ENCODE results near the gene STK11IP. TPM values are rescaled to one million over a fixed set of nuclear protein-coding genes. Genes with fewer than 3 reads are reported as not detected.

Gene STK11IP
- total RNA-seq, 2 donors from 2014 or later = 20.0 to 25.3 TPM

GRCh38 chr2:219656526-219656925 lies 58.9 kb downstream of the STK11IP start:
- no peaks in the 10 kb centered on the region for H3K36me3 ChIP-seq
- H3K9me3 ChIP-seq = no peaks in the 10 kb centered on the region
- TF ChIP-seq CTCF (IDR thresholded peaks at IDR 0.05) = no peak
- H3K4me1 ChIP-seq (ENCODE audit: control insufficient read depth in 1 of 2, low read depth in 2 of 2) = peaks cover 0 to 10% of the 10 kb centered on the region in 2 donors
- ATAC-seq (ENCODE audit: insufficient number of reproducible peaks, low FRiP score, low read depth) = no peak
- H3K4me3 ChIP-seq = no peak overlapping the region
- no peak for DNase-seq (ENCODE audit: low spot score)
- H3K27ac ChIP-seq = no peak overlapping the region
- H3K27me3 ChIP-seq (replicated peaks; ENCODE audit: insufficient read depth) = no peaks in the 10 kb centered on the region

- TF ChIP-seq CTCF (IDR thresholded peaks at IDR 0.05) = no peak
- Histone ChIP-seq H3K9me3 (no peaks in the 10 kb centered on the region), H3K27me3 (replicated peaks; ENCODE audit: insufficient read depth) (no peaks in the 10 kb centered on the region), H3K4me1 (ENCODE audit: control insufficient read depth in 1 of 2, low read depth in 2 of 2) (peaks cover 0 to 10% of the 10 kb centered on the region in 2 donors), H3K27ac (peak overlapping the region; percentile 41 to 66), H3K4me3 (peak overlapping the region; percentile 4), H3K36me3 (no peaks in the 10 kb centered on the region)
- ATAC-seq (ENCODE audit: insufficient number of reproducible peaks, low FRiP score, low read depth) = no peak
- no peak for DNase-seq (ENCODE audit: low spot score)
Observed at GRCh38 chr2:219658196-219658846, 60.7 kb downstream of the STK11IP start.

- DNase-seq (ENCODE audit: low spot score) (no peak), ATAC-seq (ENCODE audit: insufficient number of reproducible peaks, low FRiP score, low read depth) (no peak)
- TF ChIP-seq CTCF (IDR thresholded peaks at IDR 0.05) = no peak
- peaks cover 0 to 10% of the 10 kb centered on the region in 2 donors for H3K4me1 ChIP-seq (ENCODE audit: control insufficient read depth in 1 of 2, low read depth in 2 of 2)
- H3K36me3 ChIP-seq = no peaks in the 10 kb centered on the region
- no peaks in the 10 kb centered on the region for H3K9me3 ChIP-seq
- peak overlapping the region in 1 of 2 donors; percentile 66 for H3K27ac ChIP-seq
- H3K27me3 ChIP-seq (replicated peaks; ENCODE audit: insufficient read depth) = no peaks in the 10 kb centered on the region
- no peak overlapping the region for H3K4me3 ChIP-seq
Observed at GRCh38 chr2:219658874-219659273, 61.2 kb downstream of the STK11IP start.

GRCh38 chr2:219661197-219661954 lies 63.7 kb downstream of the STK11IP start:
- Histone ChIP-seq H3K36me3 (no peaks in the 10 kb centered on the region), H3K27ac (no peak overlapping the region), H3K4me1 (ENCODE audit: control insufficient read depth in 1 of 2, low read depth in 2 of 2) (peaks cover 0 to 16% of the 10 kb centered on the region in 2 donors), H3K4me3 (no peak overlapping the region), H3K27me3 (replicated peaks; ENCODE audit: insufficient read depth) (no peaks in the 10 kb centered on the region), H3K9me3 (no peaks in the 10 kb centered on the region)
- no peak for ATAC-seq (ENCODE audit: insufficient number of reproducible peaks, low FRiP score, low read depth)
- no peak for DNase-seq (ENCODE audit: low spot score)
- no peak for TF ChIP-seq CTCF (IDR thresholded peaks at IDR 0.05)

GRCh38 chr2:219661955-219662395 lies 64.3 kb downstream of the STK11IP start:
- Histone ChIP-seq H3K27ac (no peak overlapping the region), H3K4me1 (ENCODE audit: control insufficient read depth in 1 of 2, low read depth in 2 of 2) (peaks cover 0 to 16% of the 10 kb centered on the region in 2 donors), H3K9me3 (no peaks in the 10 kb centered on the region), H3K27me3 (replicated peaks; ENCODE audit: insufficient read depth) (no peaks in the 10 kb centered on the region), H3K4me3 (no peak overlapping the region), H3K36me3 (no peaks in the 10 kb centered on the region)
- ATAC-seq (ENCODE audit: insufficient number of reproducible peaks, low FRiP score, low read depth) (no peak), DNase-seq (ENCODE audit: low spot score) (no peak)
- no peak for TF ChIP-seq CTCF (IDR thresholded peaks at IDR 0.05)

Data from thoracic aorta (tissue), 2 donors.